Hypothalamus (tissue), 51 donors: Measurements from ENCODE around the gene CABP4.

Experiments used
- DNase-seq, 51 donors: peaks; one replicate each; lab custom pipeline; 2025; lab: John Stamatoyannopoulos, UW

The CABP4 gene

GRCh38 chr11:67505605-67506396 is 50.6 kb downstream of the CABP4 start:
- peak in 50 of 51 donors; percentile 7 to 87 (median 74) for DNase-seq

- DNase-seq, result no peak
These were observed 51.4 kb downstream of the CABP4 start for GRCh38 chr11:67506426-67507051.

GRCh38 chr11:67507242-67507863 is 52.2 kb downstream of the CABP4 start:
- DNase-seq, result peak in 3 of 51 donors; percentile 43 to 49 (median 47)

- DNase-seq, result peak; percentile 90 to 99 (median 98)
These were observed 52.8 kb downstream of the CABP4 start, which contains the start of gene CDK2AP2 for GRCh38 chr11:67507864-67508485. CDK2AP2 (minus strand) TSS chr11:67508162; CDS start chr11:67508082, 80 bp downstream.

GRCh38 chr11:67508486-67509121 is 53.5 kb downstream of the CABP4 start:
- DNase-seq, result peak; percentile 77 to 99 (median 94)

GRCh38 chr11:67510023-67510345 is 54.8 kb downstream of the CABP4 start:
- no peak for DNase-seq
